ENCODE results near the gene BICC1.

Gene BICC1

DNA sequence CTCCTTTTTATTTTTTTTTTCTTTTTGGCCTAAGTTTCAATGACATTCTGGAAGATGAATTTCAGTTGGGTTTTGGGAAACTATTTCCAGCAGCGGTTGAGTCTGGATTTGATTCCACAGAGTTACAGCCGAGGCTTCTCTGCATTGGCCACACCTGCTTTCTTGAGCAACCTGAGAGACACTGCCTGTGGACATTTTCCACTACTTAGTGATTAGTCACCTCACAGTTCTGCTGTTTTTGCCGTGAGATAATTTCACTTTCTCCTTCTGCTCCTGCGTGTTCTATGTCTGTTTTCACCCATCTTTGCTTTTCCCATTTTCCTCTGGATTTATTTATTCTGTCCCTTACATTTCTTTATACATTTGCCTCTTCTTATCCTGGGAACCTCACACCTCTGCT lies 243.0 kb downstream of the BICC1 start:
- no peak for DNase-seq

GRCh38 chr10:58756130-58756719 lies 243.6 kb downstream of the BICC1 start:
- DNase-seq, result no peak

GRCh38 chr10:58757352-58758065 lies 244.8 kb downstream of the BICC1 start:
- no peak for DNase-seq

GRCh38 chr10:58758321-58758720 lies 245.6 kb downstream of the BICC1 start:
- DNase-seq, result no peak

GRCh38 chr10:58764087-58764747 lies 251.5 kb downstream of the BICC1 start:
- no peak for DNase-seq

GRCh38 chr10:58765910-58766309 lies 253.2 kb downstream of the BICC1 start:
- no peak for DNase-seq

GRCh38 chr10:58767652-58768051 lies 255.0 kb downstream of the BICC1 start:
- no peak for DNase-seq

GRCh38 chr10:58771863-58772262 lies 259.2 kb downstream of the BICC1 start:
- no peak for DNase-seq

- DNase-seq, result no peak
Measured at GRCh38 chr10:58772758-58773157, 260.1 kb downstream of the BICC1 start.

- DNase-seq, result no peak
Measured at GRCh38 chr10:58773341-58773740, 260.7 kb downstream of the BICC1 start.

DNA sequence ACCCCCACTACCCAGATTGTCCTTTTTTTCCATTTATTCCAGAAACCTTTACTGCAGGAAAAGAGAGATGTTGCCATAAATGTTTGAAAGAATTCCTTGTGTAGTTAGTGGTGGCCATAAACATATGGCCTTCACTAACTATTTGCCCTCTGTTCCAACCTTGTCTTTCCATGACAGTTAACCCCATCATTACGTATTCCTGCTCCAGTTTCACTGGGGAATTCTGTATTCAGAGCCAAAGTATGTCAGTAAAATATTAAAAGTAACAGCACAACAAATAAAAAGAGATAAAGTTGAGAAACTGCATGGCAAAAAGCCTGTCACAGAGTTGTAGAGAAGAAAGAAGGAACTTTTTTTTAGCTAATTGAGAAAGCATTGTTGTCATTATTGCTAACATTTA lies 261.3 kb downstream of the BICC1 start:
- DNase-seq, result no peak

DNA sequence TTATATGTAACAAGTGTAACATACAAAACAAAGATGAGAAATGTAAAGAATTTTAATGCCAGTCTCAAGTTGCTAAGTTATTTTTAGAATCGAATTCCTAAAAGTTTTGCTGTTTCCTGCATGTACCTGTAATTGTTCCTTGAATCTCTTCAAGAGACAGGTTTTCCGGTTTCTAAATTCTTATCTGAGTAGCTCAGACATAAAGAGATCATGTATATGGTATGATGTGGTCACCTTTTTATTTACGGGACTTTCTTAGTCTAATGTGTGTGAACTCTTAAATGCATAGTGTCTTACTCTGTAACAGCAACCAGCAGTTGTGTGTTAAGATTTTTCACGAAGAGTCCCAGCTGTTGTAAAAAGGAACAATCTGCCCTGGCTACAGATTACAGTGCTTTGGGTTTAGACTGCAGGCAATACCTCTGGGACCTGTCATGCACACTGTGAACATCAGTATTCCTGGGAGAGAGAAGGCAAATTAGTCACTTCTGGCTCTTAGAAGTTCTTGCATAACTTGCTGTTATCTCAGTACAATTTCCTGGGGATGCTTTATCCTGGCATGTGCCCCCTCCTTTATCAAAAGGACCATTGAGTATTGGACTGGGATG lies 263.4 kb downstream of the BICC1 start:
- DNase-seq, result no peak

DNA sequence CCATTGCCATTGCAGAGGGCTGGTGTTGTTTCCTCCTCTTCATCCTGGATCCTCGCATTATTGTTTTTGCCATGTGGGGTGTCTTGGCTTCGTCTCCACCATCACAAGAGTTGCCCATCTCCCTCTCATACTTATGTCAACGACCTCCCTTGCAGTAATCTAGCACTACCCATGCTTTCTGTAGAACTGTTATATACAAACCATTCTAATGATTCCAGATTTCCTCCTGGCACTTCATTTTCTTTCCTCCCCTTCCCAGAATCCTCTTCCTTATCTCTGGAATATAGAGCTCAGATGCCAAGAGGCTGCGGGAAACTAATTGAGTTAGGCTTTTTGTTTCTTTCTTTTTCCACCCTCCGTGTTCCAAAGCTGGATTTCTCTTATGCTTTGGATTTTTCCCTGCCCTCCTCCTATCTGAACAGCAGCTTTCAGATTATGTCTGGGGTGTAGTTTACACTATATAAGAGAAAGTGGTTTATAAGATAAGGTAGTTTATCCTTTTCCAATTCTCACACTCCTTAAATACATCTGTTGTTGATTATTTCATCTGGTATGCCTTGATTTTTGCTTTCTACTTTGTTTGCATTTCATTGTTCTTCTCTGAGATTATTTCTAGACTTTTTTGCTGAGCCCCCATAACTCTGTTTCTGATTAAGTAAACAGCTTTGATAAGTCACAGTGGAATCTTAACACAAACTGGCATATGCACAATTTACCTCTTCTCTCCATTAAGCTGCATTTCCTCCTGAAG lies 264.1 kb downstream of the BICC1 start:
- no peak for DNase-seq

GRCh38 chr10:58778966-58779365 lies 266.3 kb downstream of the BICC1 start:
- DNase-seq, result no peak

- no peak for DNase-seq
Measured at GRCh38 chr10:58779594-58779993, 266.9 kb downstream of the BICC1 start.

DNA sequence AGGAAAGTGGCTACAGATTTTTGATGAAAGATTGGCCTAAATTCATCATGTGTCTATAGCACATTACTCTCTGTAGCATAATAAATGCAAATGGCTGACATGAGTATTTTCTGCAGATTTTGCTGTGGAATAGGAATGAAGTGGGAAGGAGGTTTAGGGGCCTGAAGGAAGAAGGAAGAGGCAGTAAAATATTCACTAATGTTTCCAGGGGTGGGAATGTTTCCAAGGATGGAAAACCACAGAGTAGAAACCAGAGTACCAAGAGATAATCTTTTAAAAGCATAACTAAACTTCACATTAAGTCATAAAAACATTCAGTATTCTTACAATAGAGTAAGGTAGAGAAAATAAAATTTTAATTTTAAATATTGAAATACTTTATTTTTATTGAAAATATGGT lies 267.8 kb downstream of the BICC1 start:
- no peak for DNase-seq

GRCh38 chr10:58781873-58782488 lies 269.3 kb downstream of the BICC1 start:
- DNase-seq, result peak; percentile 17

DNA sequence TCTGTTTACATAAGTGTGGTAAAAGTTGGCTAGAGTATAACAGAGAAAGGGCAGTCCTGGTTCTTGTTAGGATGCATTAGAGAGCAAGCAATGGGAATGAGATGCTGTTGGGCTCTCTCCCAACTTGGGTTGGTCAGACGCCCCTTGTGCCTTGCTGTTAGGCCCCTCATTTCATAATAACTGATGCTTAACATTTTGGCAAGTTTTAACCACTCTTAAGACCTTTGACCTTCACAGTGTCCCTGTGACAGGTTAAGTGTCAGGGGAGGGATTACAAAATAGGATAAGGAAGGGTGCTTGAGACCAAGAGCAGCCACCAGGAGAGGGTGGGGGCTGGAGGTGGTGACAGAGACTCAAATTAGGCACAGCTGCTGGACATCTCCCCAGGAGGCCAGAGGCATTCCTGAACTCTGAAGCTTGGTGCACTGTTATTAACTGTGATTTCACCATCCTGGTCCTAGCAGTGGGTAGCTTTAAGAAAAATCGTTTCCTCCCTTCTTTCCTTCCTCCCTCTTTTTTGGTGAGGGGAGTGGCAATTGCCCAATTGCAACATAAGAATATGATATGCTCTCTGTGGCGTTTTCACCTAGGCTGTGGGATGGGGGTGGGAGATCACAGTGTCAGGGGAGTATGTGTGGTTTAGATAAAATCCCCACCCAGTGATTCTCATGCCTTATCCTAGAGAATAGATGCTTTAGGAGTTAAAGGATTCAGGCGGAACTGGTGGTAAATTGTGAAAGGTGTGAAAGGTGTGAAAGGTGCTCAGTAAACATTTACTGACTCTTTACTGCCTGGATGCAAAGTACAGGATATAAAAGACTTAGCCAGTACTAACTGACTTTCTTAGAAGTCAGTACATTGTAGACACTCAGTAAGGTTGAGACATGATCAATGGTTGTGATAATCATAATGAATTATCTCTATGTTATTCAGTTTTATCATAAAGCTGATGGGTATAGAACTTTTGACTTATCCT lies 270.5 kb downstream of the BICC1 start:
- no peak for DNase-seq

DNA sequence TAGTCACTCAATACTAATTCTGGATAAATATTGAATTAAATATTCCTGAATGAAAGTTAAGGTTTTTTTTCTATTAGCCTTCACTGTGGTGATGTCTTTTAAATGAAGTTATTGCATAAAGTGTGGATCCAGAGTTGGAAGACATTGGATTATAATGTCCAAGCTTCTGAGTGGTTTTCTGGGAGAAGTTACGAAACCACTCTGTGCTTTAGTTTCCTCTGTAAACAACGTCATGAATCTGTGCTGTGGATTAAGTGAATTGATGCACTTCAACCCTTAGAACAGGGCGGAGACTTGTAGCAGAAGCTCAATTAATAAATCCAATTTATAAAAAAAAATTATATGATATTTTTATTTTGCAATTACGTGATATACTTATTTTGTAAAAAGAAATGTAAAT lies 271.7 kb downstream of the BICC1 start:
- no peak for DNase-seq

DNA sequence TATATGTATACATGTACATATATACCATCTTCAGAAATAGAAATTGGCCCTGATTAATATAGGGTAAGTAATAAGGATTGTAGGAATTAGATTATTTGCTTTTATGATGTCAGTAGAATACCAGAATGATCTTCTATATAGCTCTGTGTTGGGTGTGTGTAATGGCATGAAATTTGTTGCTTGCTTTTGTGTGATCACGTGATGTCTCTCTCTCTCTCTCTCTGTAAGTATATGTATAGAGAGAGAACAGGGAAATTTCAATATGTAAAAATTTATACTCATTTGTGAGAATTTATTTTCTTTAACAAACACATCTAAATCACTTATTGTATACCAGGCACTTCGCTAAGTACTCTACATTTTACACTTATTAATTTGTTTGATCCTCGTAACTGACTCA lies 272.7 kb downstream of the BICC1 start:
- DNase-seq, result no peak

GRCh38 chr10:58791137-58791536 lies 278.5 kb downstream of the BICC1 start:
- no peak for DNase-seq

DNA sequence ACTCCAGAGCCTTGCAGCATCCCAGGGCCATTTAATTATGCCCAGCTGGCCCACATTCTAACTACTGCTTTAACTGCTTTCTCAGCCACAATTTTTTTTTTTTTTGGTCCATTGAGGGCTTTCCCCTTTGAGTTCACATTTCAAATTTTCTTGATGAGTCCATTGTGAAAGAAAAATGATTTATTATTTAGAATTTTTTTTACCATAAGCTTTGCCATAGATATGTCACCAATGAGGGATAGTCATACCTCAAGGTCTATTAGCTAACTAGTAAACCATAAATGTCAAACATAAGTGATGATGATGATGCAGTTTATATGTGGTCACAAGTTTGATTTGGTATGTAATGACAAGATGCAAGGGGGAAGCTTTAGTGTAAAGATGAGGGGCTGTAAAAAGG lies 282.9 kb downstream of the BICC1 start:
- DNase-seq, result no peak
